Right kidney (tissue), 1 donor: ENCODE data around the gene ZBTB20.
A peak's percentile ranks its signal among the peaks of the same experiment; 100 is the strongest.
"Not testable (repeated sequence)": the region's sequence is repeated elsewhere in the genome, so short reads cannot be mapped to it uniquely, and the experiment has no call there.

Experiments used
- DNase-seq: peaks from one replicate; pipeline ENCODE4 v3.0.0-alpha.2; 2016

Gene ZBTB20

DNA sequence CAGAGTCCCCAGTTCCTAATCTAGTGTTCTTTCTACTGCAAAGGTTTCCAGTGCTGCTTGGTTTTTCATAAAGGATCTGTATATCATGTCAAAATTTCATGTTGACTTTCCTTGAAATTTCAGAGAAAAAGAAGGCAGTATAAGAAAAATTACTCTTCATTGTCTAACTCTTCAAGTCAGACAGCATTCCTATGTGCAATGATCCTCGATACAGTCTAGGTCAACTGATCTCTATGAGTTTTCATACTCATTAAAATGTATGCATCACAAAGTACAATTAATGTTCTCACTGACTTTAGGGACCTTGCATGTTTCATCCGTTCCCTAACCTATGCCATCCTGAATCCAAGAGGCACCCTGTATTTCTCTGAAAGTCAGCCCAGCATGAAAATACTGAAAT, 317.3 kb downstream of the ZBTB20 start:
- peak; percentile 6 for DNase-seq

GRCh38 chr3:114827495-114827894, 319.6 kb downstream of the ZBTB20 start:
- no peak for DNase-seq

GRCh38 chr3:114824014-114824413, 323.1 kb downstream of the ZBTB20 start:
- DNase-seq: no peak

GRCh38 chr3:114823061-114823460, 324.0 kb downstream of the ZBTB20 start:
- DNase-seq: no peak

GRCh38 chr3:114816052-114816451, 331.0 kb downstream of the ZBTB20 start:
- no peak for DNase-seq

GRCh38 chr3:114812541-114813238, 334.4 kb downstream of the ZBTB20 start:
- DNase-seq: not testable (repeated sequence)

DNA sequence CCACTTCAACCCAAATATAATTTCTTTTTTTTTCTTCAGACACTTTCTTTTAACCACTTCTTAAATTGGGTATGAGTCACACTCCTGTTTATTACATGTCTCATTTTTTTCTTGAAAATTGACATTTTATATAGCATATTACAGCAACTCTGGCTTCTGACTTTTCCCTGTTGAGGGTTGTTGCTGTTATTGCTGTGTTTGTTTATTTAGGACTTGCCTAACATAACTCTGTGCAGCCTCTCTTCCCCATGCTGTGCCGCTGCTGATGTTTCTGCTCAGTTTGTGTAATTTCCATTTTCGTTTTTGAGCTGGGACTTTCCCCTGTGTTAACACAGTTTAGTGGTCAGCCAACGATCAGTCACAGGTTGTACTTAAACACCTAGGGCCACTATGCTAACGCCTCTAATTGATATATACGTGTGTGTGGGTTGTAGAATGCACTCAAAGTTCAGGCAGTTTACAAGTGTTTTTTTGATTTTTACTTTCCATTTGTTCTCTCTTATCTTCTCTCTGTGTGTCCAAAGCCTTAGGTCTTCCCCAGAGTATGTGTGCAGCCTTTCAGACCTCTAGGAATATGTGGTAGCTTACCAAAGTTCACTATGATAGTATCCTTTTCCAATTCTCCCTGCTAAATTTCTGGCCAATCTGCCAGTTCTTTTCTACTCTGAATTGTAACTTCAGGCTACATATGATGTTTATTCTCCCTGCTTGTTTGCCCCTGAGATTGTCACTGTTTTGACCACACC, 337.2 kb downstream of the ZBTB20 start:
- no peak for DNase-seq

GRCh38 chr3:114804099-114804498, 343.0 kb downstream of the ZBTB20 start:
- DNase-seq: no peak

GRCh38 chr3:114803042-114803695, 343.9 kb downstream of the ZBTB20 start:
- no peak for DNase-seq

- DNase-seq: no peak
Measured at GRCh38 chr3:114800272-114801031, 346.6 kb downstream of the ZBTB20 start.

DNA sequence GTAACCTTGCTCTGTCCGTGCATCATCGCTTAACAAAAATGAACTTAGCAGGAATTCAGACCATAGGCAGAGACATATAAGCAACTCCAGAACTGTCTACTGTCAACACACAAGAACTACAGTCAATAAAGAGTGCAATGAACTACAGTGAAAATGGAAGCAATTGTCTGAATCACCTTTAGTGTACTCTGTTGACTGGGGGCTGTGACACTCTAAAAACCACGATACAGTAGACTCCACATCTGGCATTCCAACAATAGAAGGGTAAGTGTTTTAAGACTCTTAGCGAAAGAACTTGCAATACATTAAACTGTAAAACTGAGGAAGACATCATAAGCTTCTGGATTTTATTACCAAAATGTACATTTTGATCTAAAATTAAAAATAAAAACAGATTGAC, 347.3 kb downstream of the ZBTB20 start:
- no peak for DNase-seq

DNA sequence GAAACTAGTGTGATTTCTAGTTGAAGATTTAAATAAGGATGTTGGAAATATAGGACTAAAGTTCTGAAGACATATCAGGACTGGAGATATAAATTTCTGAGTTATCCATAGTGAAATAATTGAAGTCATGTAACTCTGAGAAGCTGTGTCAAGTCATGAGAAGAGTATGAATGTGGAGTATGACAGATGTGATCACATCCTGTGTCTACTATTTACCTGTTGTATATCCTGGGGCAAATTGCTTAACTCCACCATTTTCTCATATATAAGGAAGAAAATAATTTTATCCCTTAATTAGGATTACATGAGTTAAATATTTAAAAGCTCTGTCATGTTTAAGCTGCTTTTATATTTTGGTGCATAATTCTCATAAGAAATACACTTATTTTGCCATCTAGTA, 350.3 kb downstream of the ZBTB20 start:
- no peak for DNase-seq

- no peak for DNase-seq
Measured at GRCh38 chr3:114794894-114795630, 352.0 kb downstream of the ZBTB20 start.

GRCh38 chr3:114792159-114792918, 354.7 kb downstream of the ZBTB20 start:
- no peak for DNase-seq

DNA sequence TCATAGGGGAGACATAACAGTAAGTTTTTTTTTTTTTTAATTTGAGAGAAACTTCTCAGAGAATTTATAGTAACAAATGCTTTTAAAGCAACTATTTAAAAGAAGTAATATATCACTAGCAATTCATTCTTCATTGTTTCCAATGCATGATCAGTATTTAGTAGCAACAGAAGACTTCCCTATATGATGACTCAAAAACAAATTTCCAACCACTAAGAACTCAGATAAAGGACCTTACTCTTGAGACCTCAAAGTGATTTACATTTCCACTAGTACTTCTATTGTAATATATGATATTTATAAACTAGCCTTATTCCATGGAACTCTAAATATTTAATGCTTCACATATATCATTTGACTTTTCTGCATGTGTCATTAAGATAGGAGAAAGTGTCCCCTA, 356.3 kb downstream of the ZBTB20 start:
- no peak for DNase-seq

- DNase-seq: no peak
Measured at GRCh38 chr3:114789803-114790202, 357.3 kb downstream of the ZBTB20 start.

GRCh38 chr3:114775395-114775794, 371.7 kb downstream of the ZBTB20 start:
- no peak for DNase-seq

DNA sequence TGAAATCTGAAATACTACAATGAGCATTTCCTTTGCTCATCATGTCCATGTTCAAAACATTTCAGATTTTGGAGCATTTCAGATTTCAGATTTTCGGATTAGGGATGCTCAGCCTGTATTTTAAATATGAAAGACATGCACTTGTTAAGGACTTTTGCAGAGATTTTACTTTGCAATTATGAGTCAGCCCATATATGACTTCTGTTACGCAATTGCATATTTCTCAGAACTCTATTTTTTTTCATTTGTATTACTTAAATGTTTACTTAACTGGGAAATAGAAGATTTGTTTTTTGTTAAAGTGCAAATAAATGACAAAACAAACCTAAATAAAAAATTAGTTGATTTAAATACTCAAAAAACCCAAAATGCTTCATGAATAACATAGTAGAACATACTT, 376.2 kb downstream of the ZBTB20 start:
- no peak for DNase-seq

DNA sequence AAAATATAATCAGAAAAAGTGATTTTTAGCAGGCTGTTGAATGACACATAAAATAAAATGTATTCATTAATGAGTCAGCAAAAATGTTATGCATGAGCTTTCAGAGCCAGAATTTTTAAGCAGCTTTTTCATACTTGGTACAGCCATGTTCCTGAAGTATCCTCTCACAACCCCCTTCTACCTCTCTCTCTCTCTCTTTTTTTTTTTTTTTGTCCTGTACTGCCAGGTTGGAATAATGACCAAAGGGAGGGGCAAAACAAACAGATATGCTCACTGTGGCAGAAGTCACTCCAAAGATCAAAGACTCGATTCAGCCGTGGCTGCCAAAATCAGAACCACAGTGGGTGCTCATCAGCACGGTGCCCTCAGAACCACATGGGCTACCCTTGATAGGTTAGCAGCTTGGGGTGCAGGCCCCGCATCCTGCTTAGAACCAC, 383.0 kb downstream of the ZBTB20 start:
- DNase-seq: no peak

GRCh38 chr3:114762144-114762543, 384.9 kb downstream of the ZBTB20 start:
- DNase-seq: no peak

DNA sequence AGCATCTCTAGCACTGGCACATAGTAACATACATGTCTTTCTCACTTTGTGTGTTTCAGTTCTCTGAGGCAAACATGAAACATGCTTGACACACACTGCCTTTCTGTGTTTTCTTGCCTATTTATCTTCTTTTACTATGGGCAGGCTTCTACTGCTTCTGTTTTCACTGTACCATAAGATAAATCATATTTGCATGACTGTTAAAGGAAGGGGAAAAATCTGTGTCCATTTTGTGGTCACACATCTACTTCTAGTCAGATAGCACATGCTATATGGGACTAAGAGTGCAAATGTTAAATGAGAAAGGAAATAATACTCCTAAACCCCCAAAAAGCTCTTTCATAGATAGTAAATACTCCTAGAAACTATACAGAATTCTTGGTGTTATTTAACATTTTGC, 386.4 kb downstream of the ZBTB20 start:
- DNase-seq: no peak
